NCI-H2227 treated with DMSO at 0.1 percent for 48 hours (cell line): ENCODE results near the gene MTX2.
"Not testable (repeated sequence)": the region's sequence is repeated elsewhere in the genome, so short reads cannot be mapped to it uniquely, and the experiment has no call there.

ENCODE experiments used
- DNase-seq: peaks from one replicate; lab custom pipeline; 2025; lab: John Stamatoyannopoulos, UW

Gene MTX2

DNA sequence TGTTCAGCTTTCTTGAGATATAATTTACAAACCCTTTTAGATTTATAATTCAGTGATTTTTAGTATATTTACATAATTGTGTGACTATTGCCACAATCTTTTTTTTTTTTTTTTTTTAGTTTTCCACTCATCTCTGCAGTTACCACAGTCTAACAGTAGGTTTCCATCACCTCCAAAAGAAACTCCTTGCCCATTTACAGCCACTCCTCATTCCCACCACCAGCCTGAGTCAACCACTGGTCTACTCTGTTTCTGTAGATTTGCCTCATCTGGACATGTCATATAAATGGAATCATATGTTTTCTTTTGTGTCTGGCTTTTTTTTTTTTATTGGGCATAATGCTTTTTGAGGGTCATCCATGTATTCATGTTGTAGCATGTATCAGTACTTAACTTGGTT lies 16.1 kb downstream of the MTX2 start:
- no peak for DNase-seq

DNA sequence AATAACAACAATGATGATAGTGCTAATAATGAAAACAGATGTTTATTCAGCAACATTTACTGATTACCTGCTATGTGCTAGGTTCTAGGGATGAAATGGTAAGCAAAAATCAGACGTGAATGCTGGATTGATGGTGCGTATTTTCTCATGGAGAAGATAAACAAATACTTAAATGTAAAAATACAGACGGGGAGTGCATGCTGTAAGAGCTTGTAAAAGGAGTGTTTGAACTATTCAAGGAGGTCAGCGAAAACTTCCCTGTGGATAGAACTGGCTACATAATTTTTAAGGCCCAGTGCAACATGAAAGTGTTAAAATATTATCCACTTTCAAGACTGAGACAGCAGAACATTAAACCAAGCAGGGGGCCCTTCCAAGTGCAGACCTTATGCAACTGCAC lies 22.1 kb downstream of the MTX2 start:
- DNase-seq, result peak; percentile 16

DNA sequence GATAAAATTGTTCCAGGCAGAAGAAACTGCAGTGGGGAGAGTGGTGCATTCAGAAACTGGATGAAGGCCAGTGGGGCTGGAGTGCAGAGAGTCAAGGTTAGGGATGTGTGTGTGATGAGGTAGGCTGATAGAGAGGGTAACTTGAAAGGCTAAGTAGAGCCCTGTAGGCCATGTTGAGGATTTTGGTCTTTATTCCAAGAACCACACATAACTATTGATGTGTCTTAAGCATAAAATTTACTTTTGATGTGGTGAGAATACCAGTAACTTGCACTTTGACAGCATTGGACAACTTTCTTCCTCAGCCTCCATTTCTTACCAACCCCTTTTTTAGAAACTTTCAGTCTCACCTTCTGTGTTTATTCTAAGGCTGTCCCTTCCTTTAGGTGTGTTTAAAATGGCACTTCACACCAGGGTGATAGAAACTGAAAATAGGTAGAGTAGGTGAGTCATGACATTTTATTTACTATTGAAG lies 22.6 kb downstream of the MTX2 start:
- no peak for DNase-seq

DNA sequence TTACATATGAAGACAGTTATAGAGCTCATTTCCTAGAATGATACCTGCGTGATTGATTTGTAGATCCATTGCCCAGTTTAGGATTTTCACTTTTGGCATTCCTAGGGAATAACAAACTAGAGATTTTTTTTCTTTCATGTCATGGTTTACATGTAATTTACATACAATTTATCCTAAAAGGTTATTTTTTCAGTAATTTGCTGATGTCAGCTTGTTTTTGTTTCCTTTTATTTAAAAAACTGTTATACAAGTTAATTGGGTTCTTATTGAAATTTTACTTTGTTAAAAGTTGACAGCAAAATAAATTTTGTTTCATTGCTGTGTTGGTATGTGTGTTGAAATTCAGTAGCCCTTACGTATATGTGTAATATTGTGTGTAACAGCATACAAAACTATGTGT lies 23.4 kb downstream of the MTX2 start:
- DNase-seq, result no peak

DNA sequence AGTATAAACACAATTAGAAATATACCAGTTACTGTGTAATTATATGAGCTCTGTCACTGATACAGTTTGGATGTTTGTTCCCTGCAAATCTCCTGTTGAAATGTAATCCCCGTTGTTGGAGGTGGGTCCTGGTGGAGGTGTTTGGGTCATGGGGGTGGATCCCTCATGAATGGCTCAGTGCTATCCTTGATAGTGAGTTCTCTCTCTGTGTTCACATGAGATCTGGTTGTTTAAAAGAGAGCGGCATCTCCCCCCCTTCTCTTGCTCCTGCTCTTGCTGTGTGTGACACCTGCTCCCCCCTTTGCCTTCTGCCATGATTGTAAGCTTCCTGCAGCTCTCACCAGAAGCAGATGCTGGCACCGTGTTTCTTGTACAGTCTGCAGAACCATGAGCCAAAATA lies 24.1 kb downstream of the MTX2 start:
- DNase-seq, result no peak

DNA sequence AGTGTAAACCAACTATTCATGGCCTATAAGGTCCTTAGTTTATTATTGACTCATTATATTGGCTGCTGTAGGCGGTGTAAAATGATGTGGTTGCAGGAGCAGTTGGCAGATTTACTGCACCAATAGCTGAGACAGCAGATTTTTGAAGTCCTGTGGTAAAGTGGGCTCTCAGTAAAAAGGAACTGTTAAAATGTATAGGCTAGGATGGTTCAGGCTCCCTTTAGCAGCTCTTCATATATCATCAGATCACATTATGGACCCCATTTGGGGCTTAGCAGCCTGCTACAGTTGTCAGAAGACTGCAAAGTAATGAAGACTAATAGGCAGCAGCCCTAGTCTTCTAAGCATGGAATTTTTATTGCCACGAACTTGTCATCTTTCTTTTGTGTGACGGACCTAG lies 27.8 kb downstream of the MTX2 start:
- peak; percentile 47 for DNase-seq

DNA sequence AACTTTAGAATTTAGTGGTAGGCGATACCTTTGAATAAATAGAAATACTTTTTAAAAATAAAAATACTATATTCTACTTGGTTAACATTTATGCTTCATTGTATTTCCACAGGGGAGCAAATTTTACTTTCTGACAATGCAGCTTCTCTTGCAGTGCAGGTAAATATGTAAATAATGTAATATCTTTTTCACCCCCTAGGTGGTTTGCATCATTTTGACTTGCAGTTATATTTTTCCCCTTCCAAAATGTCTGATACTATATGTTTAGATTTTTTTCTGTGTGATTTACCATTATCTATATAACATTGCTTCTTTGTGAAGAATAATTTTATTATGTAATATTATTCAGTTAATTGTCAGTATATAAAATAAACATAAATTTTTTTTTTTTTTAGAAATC lies 28.5 kb downstream of the MTX2 start:
- no peak for DNase-seq

DNA sequence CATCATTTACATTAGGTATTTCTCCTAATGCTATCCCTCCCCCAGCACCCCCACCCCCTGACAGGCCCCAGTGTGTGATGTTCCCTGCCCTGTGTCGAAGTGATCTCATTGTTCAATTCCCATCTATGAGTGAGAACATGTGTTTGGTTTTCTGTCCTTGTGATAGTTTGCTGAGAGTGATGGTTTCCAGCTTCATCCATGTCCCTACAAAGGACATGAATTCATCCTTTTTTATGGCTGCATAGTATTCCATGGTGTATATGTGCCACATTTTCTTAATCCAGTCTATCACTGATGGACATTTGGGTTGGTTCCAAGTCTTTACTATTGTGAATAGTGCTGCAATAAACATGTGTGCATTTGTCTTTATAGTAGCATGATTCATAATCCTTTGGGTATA lies 36.8 kb downstream of the MTX2 start:
- not testable (repeated sequence) for DNase-seq

DNA sequence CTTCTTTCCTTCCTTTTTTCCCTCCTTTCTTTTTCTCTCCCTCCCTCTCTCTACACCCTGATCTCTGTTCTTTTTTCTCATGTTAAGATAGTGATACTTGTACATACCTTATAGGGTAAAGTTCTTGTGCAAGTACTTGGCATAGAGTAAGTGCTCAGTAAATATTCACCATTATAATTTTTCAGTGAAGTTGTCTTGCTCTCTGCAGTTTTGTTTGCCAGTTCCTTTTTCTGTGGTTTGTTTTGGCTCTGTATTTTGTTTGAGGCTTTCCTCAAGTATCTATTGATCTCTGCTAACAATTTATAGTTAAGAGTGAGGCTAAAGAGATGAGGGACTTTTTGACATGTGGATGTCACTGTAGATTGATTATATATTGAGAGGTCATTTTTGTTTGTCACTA lies 48.0 kb downstream of the MTX2 start:
- no peak for DNase-seq

DNA sequence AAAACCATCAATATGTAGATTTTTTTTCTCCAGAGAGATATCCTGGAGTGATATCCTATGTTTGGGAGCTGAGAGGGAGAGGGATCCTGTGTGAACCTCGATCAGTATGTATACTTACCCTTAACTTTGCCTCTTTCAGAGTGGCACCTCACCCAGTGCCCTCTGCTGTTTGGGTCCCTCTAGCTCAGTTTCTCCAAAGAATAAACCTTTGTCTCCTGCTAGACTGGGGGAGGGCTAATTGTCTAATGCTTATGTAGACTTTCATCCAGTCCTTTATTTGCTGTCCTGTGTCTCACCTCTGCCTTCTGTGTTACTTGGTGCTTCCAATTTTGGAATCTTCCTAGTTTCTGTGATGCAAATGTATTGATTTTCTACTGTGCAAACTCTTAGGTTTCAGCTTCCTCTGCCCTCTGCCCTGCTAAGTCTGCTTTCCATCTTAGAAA lies 48.4 kb downstream of the MTX2 start:
- no peak for DNase-seq

DNA sequence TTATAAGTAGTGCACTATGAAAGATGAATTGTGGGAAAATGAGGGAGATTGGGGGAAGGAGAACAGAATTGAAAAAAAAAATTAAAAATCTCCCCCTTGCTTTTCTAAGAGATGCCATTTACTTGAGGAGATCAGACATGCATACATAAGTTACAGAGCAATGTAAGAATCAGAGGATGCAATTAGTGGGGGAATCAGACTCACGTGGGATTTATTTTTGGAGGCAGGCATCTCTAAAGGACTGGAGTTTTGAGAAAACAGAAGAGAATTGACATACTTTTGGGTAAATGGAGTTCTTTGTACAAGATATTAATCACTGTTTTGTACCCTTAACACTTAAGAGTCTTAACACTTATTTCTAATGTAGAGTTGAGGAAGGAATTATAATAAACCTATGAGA lies 52.7 kb downstream of the MTX2 start:
- no peak for DNase-seq

DNA sequence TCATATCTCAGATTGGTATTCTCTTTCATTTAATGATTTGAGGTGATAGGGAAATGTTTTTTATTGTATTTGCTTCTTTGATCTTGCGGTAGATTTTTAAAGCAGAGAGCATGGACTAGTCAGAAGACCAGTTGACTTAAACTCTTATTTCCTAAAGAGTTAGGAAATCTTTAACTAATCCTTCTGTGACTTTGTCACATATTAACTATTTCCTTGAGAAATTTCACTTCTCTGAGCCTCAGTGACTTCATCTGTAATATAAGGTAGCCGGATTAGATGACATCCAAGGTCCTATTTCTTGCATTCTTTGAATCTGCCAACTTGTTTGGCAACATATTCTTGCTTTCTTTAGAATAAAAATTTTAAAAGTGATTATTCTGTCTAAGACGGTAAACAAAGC lies 55.6 kb downstream of the MTX2 start:
- no peak for DNase-seq

DNA sequence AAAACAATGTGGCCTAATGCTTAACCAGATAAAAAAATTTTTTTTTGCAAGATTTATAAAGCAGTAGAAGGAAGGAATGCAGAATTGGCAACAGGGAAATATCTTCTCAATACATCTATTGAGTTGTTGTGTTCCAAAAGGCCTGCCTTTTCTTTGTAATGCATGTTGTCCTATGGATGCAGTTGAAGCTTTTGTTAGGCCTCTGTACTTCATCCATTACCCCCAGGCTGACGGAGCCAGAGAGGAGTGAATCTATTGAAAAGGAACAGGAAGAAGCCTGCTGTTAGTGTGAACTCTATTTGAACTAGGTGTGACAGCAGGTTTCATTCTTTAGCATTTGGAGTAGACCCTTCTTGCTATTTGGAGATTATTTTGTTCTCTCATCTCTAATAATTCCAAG lies 56.5 kb downstream of the MTX2 start:
- no peak for DNase-seq

DNA sequence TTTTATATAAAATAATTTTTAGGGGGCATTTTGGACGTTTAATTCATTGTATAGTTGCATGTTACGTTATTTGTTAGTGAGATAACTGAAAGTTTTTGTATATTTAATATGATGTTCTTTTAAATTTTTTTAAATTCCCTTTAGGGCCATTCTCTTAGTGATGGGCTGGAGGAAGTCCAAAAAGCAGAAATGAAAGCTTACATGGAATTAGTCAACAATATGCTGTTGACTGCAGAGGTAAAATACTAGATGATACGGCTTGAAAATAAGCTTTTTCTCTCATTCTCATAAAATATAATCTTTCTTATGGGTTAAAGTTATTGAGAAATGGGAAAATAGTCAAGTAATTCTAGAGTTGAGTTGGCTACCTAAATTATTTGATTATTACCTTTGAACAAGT lies 58.9 kb downstream of the MTX2 start:
- DNase-seq, result no peak

DNA sequence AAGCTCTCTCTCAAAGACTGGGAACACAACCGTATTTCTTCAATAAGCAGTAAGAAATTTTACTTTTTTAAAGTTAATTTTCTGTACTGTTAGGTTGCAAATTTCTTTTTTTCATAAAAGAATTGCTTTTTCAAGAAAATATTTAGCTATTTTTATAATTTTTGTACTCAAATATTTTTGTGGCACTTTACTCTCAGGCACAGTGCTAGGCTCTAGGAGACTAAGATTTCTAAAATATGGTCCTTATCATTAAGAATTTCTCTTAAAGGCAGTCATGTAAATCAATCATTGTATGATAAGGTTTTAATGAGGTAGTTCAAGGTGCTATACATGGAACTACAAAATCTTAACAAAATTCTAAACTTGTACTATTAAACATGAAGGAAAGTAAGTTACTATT lies 61.4 kb downstream of the MTX2 start:
- no peak for DNase-seq

DNA sequence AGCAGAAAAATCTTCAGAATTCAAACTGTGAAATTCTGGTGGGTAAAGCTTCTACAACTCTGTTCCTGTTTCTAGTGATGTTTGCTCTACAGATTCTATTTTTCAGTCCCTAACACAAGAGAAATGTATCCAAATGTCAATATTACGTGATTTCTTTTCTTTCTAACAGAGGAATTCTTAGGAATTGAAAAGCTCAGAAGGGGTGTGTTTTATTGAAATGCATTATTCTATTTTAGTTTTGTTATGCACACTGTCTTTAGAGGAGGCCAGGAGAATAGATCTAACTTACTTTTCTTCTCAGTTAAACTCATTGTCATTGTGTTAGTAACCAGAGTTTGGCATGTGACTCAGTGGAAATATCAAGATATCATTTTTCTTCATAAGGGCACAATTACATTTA lies 62.4 kb downstream of the MTX2 start:
- no peak for DNase-seq

DNA sequence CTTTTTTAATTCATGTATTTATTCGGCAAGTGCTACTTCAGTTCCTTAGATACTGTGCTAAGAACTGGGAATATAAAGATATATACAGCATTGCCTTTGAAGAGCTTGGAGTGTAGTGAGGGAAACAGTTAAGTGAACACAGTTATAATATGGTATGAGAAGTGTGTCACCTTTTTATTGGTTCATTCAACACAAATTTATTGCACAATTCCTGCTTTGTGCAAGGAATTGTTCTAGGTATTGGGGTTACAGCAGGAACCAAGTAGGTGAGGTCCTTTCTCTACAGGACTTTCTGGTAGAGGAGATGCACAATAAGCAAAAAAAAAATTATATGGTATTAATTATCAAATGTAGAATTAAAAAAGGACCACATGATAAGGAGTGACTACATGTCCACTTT lies 65.5 kb downstream of the MTX2 start:
- no peak for DNase-seq

DNA sequence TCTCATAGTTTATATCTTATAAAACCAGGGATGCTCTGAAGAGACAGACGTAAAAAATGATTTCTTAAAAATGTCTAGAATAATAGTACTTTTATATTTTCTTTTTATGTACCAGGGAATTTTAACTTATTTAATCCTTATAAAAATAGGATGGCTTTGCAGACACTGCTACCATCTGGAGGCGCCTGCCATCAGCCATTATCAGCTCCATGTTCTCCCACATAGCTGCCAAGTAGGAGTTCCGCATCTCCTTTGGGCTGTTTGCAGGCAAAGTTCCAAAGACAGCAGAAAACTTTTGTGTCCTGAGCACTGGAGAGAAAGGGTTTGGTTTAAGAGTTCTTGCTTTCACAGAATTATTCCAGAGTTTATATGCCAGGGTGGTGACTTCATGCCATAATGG lies 69.2 kb downstream of the MTX2 start:
- no peak for DNase-seq

DNA sequence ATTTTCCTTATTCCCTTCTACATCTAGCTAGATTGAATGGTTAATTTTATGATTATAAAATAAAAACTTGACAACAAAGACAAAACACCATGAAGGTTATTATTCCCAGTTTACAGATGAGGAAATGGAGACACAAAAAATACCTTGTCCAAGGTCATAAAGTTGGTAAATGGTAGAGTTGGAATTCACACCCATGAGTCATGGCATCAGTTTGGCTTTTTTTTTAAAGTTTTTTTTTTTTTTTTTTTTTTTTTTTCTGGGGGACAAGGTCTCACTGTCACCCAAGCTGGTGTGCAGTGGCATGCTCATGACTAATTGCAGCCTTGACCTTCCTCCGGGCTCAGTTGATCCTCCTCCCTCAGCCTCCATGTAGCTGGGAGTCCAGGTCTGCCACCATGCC lies 70.0 kb downstream of the MTX2 start:
- DNase-seq, result no peak

DNA sequence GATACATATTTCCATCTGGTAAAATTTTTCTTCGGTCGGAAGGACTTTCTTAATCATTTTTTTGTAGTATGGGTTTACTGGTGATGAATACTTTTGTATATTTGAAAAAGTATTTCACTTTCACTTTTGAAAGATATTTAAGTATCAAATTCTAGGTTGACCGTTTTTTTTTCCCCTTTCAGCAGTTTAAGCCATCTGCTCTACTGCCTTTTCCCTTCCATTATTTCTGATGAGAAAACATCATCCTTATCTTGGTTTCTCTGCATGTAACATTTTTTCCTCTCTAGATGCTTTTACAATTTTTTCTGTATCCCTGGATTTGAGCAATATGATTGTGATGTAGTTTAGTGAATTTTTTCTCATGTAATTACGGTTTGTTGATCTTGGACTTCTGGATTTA lies 87.0 kb downstream of the MTX2 start:
- no peak for DNase-seq

DNA sequence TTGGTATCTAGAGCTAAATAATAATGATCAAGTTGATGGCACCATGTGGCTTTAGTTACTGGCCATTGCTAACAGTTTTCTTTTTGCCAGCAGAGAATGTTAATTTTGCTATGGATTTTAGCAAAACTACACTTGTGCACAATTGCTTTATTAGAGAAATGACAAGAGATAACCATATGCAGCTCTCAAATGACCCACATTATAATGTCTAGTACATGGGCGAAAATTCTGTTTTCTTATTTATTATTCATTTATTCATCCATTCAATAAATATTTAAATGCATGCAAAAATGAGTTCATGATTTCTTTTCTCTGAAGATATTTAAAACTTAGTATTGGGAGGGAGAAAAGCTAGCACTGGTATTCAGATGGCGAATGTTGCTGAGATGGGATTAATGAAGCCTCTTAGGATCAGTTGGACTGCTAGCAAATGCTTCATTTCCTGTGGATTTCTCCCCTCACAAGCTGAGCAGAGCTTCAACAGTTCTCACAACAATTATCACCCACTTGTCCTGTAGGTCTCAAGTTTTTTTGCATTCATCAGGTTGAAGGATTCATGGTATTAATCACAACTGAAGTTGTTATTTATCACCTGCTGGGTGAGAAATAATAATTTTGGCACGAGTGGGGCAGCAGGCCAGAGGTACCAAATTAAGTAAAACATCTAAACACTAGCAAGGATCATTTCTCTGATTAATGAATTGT lies 95.2 kb downstream of the MTX2 start:
- no peak for DNase-seq

DNA sequence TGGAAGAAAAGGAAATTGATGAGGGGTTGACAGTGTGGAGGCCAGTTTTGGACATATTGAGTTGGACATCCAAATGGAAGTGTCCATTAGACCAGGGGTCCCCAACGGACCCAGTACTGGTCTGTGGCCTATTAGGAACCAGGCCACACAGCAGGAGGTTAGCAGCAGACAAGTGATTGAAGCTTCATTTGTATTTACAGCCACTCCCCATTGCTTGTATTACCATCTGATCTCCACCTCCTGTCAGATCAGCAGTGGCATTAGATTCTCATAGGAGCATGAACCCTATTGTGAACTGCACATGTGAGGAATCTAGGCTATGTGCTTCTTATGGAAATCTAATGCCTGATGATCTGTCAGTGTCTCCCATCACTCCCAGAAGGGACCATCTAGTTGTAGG lies 99.1 kb downstream of the MTX2 start:
- no peak for DNase-seq

DNA sequence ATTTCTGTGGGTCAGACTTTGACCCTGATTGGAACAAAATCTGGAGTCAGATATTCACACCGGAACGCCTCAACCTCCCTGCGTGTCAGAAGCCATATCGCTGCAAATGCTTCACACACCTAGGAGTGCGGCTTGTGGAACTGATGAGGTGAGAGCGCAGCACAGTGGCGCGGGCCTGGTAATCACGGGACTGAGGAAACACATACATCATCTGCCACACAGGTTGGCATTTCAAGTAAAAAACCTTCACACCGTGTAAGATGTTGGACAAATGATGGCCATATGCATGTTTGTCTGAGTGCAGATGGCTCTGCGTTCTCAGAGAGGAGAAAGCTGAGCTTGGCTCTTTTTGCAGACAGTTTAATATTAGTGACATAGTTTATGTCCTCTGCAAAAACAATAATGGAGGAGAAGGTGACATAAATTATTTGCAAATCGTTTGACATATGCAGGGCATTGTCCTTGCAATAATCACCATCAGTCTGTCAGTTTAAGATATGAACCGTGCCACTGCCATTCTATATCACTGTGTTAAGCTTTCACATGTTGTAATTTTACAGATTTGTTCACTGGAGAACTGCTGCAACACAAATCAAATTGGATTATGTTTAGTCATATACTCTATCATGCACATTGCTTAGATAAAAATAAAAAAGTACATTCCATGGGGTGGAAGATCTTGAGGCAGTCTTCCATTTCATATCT lies 101.4 kb downstream of the MTX2 start:
- no peak for DNase-seq

DNA sequence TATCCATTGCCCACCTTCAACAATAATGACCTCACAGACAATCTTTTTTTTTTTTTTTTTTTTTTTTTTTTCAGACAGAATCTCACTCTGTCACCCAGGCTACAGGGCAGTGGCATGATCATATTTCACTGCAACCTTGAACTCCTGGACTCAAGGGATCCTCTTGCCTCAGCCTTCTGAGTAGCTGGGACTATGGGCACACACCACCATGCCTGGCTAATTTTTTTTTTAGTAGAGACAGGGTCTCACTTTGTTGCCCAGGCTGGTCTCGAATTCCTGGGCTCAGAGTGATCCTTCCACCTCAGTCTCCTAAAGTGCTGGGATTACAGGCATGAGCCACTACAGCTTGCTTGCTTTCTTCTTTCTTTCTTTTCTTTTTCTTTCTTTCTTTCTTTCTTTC lies 103.9 kb downstream of the MTX2 start:
- DNase-seq, result not testable (repeated sequence)
